Esophagus muscularis mucosa (tissue), 4 donors: ENCODE results near the gene SH2D1B. TPM values are rescaled to one million over a fixed set of nuclear protein-coding genes. Genes with fewer than 3 reads are reported as not detected.
"Not testable (repeated sequence)": the region's sequence is repeated elsewhere in the genome, so short reads cannot be mapped to it uniquely, and the experiment has no call there.

ENCODE experiments used
- DNase-seq: peaks from one replicate; pipeline ENCODE4 v3.0.0-alpha.2; 2017; ENCODE audit errors: extremely low spot score
- H3K27ac ChIP-seq, 4 donors: fragments of 200-600 bp; sonication (generic); replicated peaks in 1 of 4; 1 replicate in 3 of 4; 2 replicates in 1 of 4; pipeline ENCODE4 v1.5.1; 2016 to 2019; ENCODE audit warnings: mild to moderate bottlenecking in 1 of 4
- H3K27me3 ChIP-seq, 4 donors: fragments of 200-600 bp; sonication (generic); one replicate each; pipeline versions ENCODE4 v1.5.1 to v1.6.0; 2016 to 2019
- H3K36me3 ChIP-seq, 4 donors: fragments of 200-600 bp; sonication (generic); one replicate each; pipeline ENCODE4 v1.5.1; 2016 to 2019
- H3K4me1 ChIP-seq, 4 donors: fragments of 200-600 bp; sonication (generic); one replicate each; pipeline ENCODE4 v1.5.1; 2016 to 2019
- H3K4me3 ChIP-seq, 4 donors: fragments of 200-600 bp; sonication (generic); 1 replicate in 2 of 4; 2 replicates in 2 of 4; pipeline ENCODE4 v1.5.1; 2016 to 2019; ENCODE audit warnings: mild to moderate bottlenecking in 4 of 4, moderate library complexity in 1 of 4
- H3K9me3 ChIP-seq, 4 donors: fragments of 200-600 bp; sonication (generic); 1 replicate in 3 of 4; 2 replicates in 1 of 4; pipeline ENCODE4 v1.5.1; 2016 to 2019
- EP300 ChIP-seq: sonication (generic); formaldehyde crosslinking; IDR thresholded peaks from one replicate; pipeline ENCODE4 v1.6.1; 2017; ENCODE audit warnings: antibody characterized with exemption
- POLR2A ChIP-seq: fragments of 450-650 bp; IDR thresholded peaks from one replicate; pipeline ENCODE4 v1.6.1; 2017; ENCODE audit warnings: antibody characterized with exemption, moderate library complexity, mild to moderate bottlenecking, low read depth
- POLR2AphosphoS5 ChIP-seq, 2 donors: sonication (generic); formaldehyde crosslinking; IDR thresholded peaks; one replicate each; pipeline ENCODE4 v1.6.1; 2017; ENCODE audit warnings: antibody characterized with exemption in 2 of 2
- WGBS: methylation state at CpG from one replicate; pipeline ENCODE4 v1.1.5; 2018; 5-methylcytosine and 5-hydroxymethylcytosine counted together
- intact Hi-C: fragments of 100-400 bp; cut with DNase I; formaldehyde crosslinking; loops from one replicate; pipeline ENCODE4 v1.15.1; 2023
- total RNA-seq, 4 donors: library from RNA; depleted of rRNA; stranded (reverse); fragments of >200 nt; gene quantifications; one replicate each; pipeline versions ENCODE4 v1.1.0 to v1.2.1, GENCODE V29; 2016
- TF ChIP-seq, protein P1 (sequence below), 3 experiments: fragments of 200-600 bp in 2 of 3; fragments of 450-650 bp in 1 of 3; sonication (generic) in 2 of 3; IDR thresholded peaks; one replicate each; pipeline ENCODE4 v1.5.1; 2017 to 2019; ENCODE audit warnings: antibody characterized with exemption in 3 of 3, mild to moderate bottlenecking in 2 of 3, moderate library complexity in 1 of 3

SH2D1B gene
- total RNA-seq, 4 donors from 2014 or later = 1.2 TPM; not detected in 3

DNA sequence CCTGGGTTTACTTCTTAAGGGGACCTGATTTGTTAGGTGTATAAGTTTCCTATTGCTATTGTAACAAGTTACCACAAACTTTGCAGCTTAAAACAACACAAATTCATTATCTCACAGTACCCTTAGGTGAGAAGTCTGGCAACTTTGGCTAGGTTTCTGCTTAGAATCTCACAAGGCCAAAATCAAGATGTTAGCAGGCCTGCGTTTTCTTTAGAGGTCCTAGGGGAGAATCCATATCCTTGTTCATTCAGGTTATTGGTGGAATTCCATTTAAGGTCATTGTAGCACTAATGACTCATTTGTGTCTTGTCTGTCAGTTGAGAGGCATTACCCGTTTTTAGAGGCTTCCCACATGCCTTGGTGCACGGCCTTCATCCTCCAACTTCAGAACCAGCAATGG lies 8.2 kb upstream of the SH2D1B start:
- no peaks in the 10 kb centered on the region for H3K9me3 ChIP-seq
- intact Hi-C loops = no loop called here
- DNase-seq = no peak
- H3K36me3 ChIP-seq = no peaks in the 10 kb centered on the region
- H3K27ac ChIP-seq = no peak overlapping the region
- no peak for TF ChIP-seq POLR2A
- TF ChIP-seq, protein P1, sequence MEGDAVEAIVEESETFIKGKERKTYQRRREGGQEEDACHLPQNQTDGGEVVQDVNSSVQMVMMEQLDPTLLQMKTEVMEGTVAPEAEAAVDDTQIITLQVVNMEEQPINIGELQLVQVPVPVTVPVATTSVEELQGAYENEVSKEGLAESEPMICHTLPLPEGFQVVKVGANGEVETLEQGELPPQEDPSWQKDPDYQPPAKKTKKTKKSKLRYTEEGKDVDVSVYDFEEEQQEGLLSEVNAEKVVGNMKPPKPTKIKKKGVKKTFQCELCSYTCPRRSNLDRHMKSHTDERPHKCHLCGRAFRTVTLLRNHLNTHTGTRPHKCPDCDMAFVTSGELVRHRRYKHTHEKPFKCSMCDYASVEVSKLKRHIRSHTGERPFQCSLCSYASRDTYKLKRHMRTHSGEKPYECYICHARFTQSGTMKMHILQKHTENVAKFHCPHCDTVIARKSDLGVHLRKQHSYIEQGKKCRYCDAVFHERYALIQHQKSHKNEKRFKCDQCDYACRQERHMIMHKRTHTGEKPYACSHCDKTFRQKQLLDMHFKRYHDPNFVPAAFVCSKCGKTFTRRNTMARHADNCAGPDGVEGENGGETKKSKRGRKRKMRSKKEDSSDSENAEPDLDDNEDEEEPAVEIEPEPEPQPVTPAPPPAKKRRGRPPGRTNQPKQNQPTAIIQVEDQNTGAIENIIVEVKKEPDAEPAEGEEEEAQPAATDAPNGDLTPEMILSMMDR (IDR thresholded peaks at IDR 0.05) = no peak
- no peak for TF ChIP-seq POLR2AphosphoS5 (IDR thresholded peaks at IDR 0.05)
- no peaks in the 10 kb centered on the region for H3K27me3 ChIP-seq
- WGBS = 70% methylated on average over 3 of the region's 3 CpGs
- H3K4me3 ChIP-seq = no peak overlapping the region
- no peaks in the 10 kb centered on the region for H3K4me1 ChIP-seq

DNA sequence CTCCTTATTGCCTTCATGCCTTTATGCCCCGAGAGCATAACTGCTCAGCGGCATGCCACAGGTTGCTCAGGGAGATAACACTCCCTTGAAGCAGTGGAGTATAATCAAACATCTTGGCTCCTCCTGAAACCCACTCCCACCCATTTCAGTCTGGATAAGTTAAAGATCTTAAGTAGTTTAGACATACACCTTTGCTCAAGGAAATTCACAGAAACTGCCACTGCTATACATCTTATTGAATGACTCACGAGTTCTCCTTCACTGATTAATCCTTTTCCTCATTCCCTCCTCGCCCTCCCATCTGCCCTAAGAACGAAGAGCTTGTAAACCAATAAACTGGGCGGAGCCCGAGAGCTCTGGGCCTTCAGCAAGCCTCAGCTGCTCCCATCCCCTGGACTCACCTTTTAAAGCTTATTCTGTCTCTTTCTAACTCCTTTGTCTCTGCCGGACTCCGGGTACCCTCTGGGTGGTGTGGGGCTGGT lies 7.6 kb upstream of the SH2D1B start:
- DNase-seq, H3K4me3 ChIP-seq, H3K9me3 ChIP-seq, H3K27me3 ChIP-seq, intact Hi-C loops, H3K27ac ChIP-seq, H3K36me3 ChIP-seq, H3K4me1 ChIP-seq: not testable (repeated sequence)
- 84% methylated on average over 9 of the region's 9 CpGs for WGBS

DNA sequence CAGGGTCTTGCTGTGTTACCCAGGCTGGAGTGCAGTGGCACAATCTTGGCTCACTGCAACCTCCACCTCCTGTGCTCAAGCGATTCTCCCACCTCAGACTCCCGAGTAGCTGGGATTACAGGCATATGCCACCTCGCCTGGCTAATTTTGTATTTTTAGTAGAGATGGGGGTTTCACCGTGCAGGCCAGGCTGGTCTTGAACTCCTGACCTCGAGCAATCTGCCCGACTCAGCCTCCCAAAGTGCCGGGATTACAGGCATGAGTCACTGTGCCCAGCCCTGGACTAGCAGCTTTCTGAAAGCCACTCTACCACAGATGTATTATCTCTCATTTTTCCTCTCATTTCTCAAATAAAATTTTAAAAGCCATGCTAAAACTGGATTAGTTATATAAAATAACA lies 6.6 kb upstream of the SH2D1B start:
- H3K27me3 ChIP-seq, H3K4me1 ChIP-seq, H3K27ac ChIP-seq, H3K9me3 ChIP-seq, intact Hi-C loops, H3K4me3 ChIP-seq, DNase-seq, H3K36me3 ChIP-seq: not testable (repeated sequence)
- 82% methylated on average over 7 of the region's 7 CpGs for WGBS

DNA sequence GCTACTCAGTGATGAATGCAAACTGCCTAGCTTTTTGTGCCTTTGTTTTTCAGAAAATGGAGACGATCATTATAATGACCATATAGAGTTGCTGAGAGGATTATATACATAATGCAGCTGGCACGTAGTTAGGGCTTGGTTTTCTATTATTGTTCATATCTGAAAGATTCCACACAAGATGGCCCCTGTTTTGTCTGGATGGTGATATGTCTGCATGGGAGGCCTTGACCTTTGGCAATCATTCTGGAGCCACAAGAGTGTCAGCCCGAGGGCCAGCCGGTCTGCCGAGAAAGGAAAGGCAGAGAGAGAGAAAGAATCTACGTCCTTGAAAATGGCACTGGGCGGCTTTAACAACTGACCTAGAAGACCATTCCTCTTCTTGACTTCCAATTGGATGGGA lies 5.7 kb upstream of the SH2D1B start:
- Histone ChIP-seq H3K36me3 (no peaks in the 10 kb centered on the region), H3K9me3 (no peaks in the 10 kb centered on the region), H3K27ac (no peak overlapping the region), H3K27me3 (no peaks in the 10 kb centered on the region), H3K4me1 (no peaks in the 10 kb centered on the region), H3K4me3 (no peak overlapping the region)
- TF ChIP-seq EP300 (no peak), POLR2AphosphoS5 (IDR thresholded peaks at IDR 0.05) (no peak), POLR2A (no peak)
- TF ChIP-seq, protein P1 (IDR thresholded peaks at IDR 0.05) = no peak
- intact Hi-C loops = no loop called here
- WGBS = 92% methylated on average over 7 of the region's 7 CpGs
- no peak for DNase-seq

DNA sequence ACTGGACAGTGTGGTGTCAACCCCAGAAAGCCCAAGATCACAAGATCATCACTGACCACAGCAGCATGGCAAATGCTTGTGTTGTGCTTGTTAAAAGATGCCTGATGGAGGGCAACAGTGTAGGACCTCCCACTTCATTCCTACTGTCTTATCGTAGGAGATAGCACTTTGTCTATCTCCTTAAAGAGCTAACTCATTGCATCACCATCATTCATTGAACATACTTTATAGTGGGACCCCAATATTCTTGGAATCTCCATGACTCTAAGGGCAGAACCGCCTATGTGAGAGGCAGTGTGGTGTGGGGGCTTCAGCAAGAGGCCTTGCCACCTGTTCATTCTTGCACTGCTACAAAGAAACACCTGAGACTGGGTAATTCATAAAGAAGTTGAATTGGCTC lies 5.0 kb upstream of the SH2D1B start:
- no peak for DNase-seq
- 83% methylated on average over 2 of the region's 2 CpGs for WGBS

DNA sequence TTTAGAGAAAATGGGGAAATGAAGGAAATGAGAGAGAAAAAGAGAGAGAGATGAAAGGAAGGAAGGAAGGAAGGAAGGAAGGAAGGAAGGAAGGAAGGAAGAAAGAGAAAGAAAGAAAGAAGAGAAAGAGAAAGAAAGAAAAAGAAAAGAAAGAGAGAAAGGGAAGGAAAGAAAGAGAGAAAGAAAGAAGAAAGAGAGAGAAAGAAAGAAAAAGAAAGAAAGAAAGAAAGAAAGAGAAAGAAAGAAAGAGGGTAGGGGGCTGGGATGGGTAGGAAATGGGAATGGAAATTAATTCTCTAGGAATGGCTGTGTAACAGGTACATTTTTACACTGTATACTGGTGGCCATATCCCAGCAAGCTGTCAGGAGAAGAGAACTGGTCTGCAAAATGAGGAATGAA lies 4.3 kb upstream of the SH2D1B start:
- intact Hi-C loops = no loop called here
- Histone ChIP-seq H3K9me3 (no peaks in the 10 kb centered on the region), H3K27ac (no peak overlapping the region), H3K4me3 (no peak overlapping the region), H3K36me3 (no peaks in the 10 kb centered on the region), H3K27me3 (peaks cover 0 to 6% (median 0%) of the 10 kb centered on the region in 4 donors), H3K4me1 (no peaks in the 10 kb centered on the region)
- DNase-seq = no peak
- TF ChIP-seq, protein P1 (IDR thresholded peaks at IDR 0.05) = no peak
- TF ChIP-seq POLR2A (no peak), EP300 (no peak), POLR2AphosphoS5 (IDR thresholded peaks at IDR 0.05) (no peak)

More for the DNA sequence above, 5.0 kb upstream of the SH2D1B start:
- intact Hi-C loops = no loop called here
- Histone ChIP-seq H3K36me3 (no peaks in the 10 kb centered on the region), H3K4me1 (no peaks in the 10 kb centered on the region), H3K27ac (no peak overlapping the region), H3K27me3 (no peaks in the 10 kb centered on the region), H3K4me3 (no peak overlapping the region), H3K9me3 (no peaks in the 10 kb centered on the region)
- no peak for TF ChIP-seq EP300
